GM20431 (cell line): Measurements from ENCODE around the gene GAL3ST2.
"Not testable (repeated sequence)": the region's sequence is repeated elsewhere in the genome, so short reads cannot be mapped to it uniquely, and the experiment has no call there.

ENCODE experiments used
- in situ Hi-C: fragments of 300-500 bp; cut with MseI, MboI; formaldehyde crosslinking; loops from one replicate; pipeline ENCODE4 v1.15.0; 2020; ENCODE audit warnings: low sequenced_read_pairs; ENCODE audit not compliant: unreplicated experiment

GAL3ST2 gene

GRCh38 chr2:241803387-241804325 is 27.0 kb downstream of the GAL3ST2 start:
- in situ Hi-C loops: no loop called here

- in situ Hi-C loops: no loop called here
Measured at GRCh38 chr2:241804326-241805229, 28.0 kb downstream of the GAL3ST2 start.

- in situ Hi-C loops: not testable (repeated sequence)
Measured at GRCh38 chr2:241806217-241806616, 29.6 kb downstream of the GAL3ST2 start.

GRCh38 chr2:241808051-241808720 is 31.6 kb downstream of the GAL3ST2 start:
- in situ Hi-C loops: no loop called here

- in situ Hi-C loops: no loop called here
Measured at GRCh38 chr2:241808721-241809382, 32.2 kb downstream of the GAL3ST2 start, which contains the start of gene NEU4. TSS of gene NEU4 (plus strand) at chr2:241809193. CDS start at chr2:241814485, 5,292 bp downstream.

- in situ Hi-C loops: no loop called here
Measured at GRCh38 chr2:241809383-241810306, 33.0 kb downstream of the GAL3ST2 start.

- in situ Hi-C loops: no loop called here
Measured at GRCh38 chr2:241810307-241811200, 33.9 kb downstream of the GAL3ST2 start.

- in situ Hi-C loops: no loop called here
Measured at GRCh38 chr2:241811201-241811951, 34.8 kb downstream of the GAL3ST2 start.

GRCh38 chr2:241811952-241812729 is 35.5 kb downstream of the GAL3ST2 start:
- in situ Hi-C loops: no loop called here

- in situ Hi-C loops: no loop called here
Measured at GRCh38 chr2:241812730-241813643, 36.4 kb downstream of the GAL3ST2 start.

GRCh38 chr2:241813644-241814392 is 37.2 kb downstream of the GAL3ST2 start:
- in situ Hi-C loops: no loop called here

GRCh38 chr2:241814393-241814642 is 37.7 kb downstream of the GAL3ST2 start:
- in situ Hi-C loops: no loop called here

GRCh38 chr2:241814643-241815476 is 38.2 kb downstream of the GAL3ST2 start:
- in situ Hi-C loops: no loop called here
